ENCODE measurements around the gene PPIH.
"Not testable (repeated sequence)": the region's sequence is repeated elsewhere in the genome, so short reads cannot be mapped to it uniquely, and the experiment has no call there.

PPIH gene

GRCh38 chr1:42692911-42693310 lies 34.7 kb downstream of the PPIH start:
- ATAC-seq (no peak), DNase-seq (no peak)
- Mint-ChIP-seq H3K27ac (peak overlapping the region; percentile 82), H3K9me3 (no peaks in the 10 kb centered on the region), H3K4me3 (no peak overlapping the region), H3K36me3 (ENCODE audit: low read depth) (peaks cover 89% of the 10 kb centered on the region), H3K27me3 (no peaks in the 10 kb centered on the region), H3K4me1 (peaks cover 73% of the 10 kb centered on the region)

- no peaks in the 10 kb centered on the region for H3K27me3 Mint-ChIP-seq
- H3K27ac Mint-ChIP-seq = peak overlapping the region; percentile 61
- ATAC-seq (no peak), DNase-seq (no peak)
- no peaks in the 10 kb centered on the region for H3K9me3 Mint-ChIP-seq
- no peak overlapping the region for H3K4me3 Mint-ChIP-seq
- peaks cover 29% of the 10 kb centered on the region for H3K4me1 Mint-ChIP-seq
- H3K36me3 Mint-ChIP-seq (ENCODE audit: low read depth) = peaks cover 98% of the 10 kb centered on the region
Measured at GRCh38 chr1:42698081-42698813, 40.0 kb downstream of the PPIH start.

DNA sequence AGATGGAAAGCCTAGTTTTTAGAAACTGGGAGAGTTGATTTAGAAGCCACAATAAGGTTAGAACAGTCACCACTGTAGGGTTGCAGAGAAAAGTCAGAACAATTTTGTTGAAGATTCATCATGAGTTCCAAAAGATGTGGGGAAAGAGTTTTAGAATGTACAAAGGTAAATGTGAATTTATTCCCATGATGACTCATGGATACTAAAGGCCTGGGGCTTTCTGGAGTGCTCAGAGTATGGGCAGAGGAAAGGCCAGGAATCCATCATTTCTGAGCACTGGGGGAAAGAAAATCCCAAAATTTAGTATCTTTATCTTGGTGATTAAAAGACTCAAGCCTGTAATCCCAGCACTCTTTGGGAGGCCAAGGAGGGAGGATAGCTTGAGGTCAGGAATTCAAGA lies 41.8 kb downstream of the PPIH start:
- Mint-ChIP-seq H3K9me3 (peaks cover 1% of the 10 kb centered on the region), H3K27me3 (no peaks in the 10 kb centered on the region), H3K27ac (peak overlapping the region; percentile 71), H3K4me3 (no peak overlapping the region), H3K4me1 (peaks cover 18% of the 10 kb centered on the region), H3K36me3 (ENCODE audit: low read depth) (peaks cover 97% of the 10 kb centered on the region)
- no peak for DNase-seq
- no peak for ATAC-seq

DNA sequence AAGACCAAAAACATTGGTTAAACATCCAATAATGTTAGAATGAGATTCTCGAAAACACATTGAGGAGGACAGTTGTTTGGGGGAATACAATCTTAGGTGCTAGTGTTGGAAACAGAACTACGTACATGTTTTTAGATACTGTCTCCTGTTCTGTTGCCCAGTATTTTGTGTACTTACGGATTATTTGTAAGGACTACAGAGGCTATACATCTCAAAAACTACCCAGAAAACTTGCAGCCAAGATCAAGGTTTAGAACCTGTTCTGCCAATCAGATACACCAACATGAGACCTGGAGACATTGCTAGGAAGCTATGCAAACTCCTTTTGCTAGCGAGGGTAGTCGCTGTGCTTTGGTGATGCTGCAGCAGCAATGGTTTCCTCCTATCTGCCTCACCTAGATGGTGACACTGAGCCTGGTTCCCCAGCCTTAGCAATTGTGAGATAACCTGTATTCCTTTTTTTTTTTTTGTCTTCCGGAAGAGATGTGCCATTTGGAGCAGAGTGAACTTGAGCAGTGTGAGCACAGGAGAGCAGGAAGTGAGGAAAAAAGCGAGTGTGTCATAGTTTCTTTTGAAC lies 45.8 kb downstream of the PPIH start:
- ATAC-seq (no peak), DNase-seq (no peak)
- Mint-ChIP-seq H3K4me3 (no peak overlapping the region), H3K27me3 (no peaks in the 10 kb centered on the region), H3K27ac (no peak overlapping the region), H3K9me3 (peaks cover 4% of the 10 kb centered on the region), H3K36me3 (ENCODE audit: low read depth) (peaks cover 85% of the 10 kb centered on the region), H3K4me1 (peaks cover 8% of the 10 kb centered on the region)

DNA sequence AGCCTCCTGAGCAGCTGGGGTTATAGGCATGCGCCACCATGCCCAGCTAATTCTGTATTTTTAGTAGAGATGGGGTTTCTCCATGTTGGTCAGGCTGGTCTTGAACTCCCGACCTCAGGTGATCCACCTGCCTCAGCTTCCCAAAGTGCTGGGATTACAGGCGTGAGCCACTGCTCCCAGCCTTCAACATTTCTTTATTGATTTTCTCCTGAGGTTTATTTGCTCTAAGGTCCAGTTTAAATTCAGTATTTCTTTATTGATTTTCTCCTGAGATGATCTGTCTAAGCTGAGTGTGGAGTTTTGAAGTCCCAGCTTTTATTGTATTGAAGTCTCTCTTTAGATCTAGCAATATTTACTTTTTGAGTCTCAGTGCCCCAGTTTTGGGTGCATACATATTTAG lies 54.6 kb downstream of the PPIH start:
- Mint-ChIP-seq H3K36me3 (ENCODE audit: low read depth) (peaks cover 69% of the 10 kb centered on the region), H3K4me1 (peaks cover 10% of the 10 kb centered on the region), H3K9me3 (peaks cover 24% of the 10 kb centered on the region)
- H3K27ac Mint-ChIP-seq, DNase-seq, H3K27me3 Mint-ChIP-seq, H3K4me3 Mint-ChIP-seq, ATAC-seq: not testable (repeated sequence)

GRCh38 chr1:42713293-42713692 lies 55.1 kb downstream of the PPIH start:
- H3K27ac Mint-ChIP-seq = no peak overlapping the region

GRCh38 chr1:42714441-42714840 lies 56.2 kb downstream of the PPIH start:
- not testable (repeated sequence) for H3K27ac Mint-ChIP-seq, DNase-seq, H3K4me3 Mint-ChIP-seq, H3K4me1 Mint-ChIP-seq, ATAC-seq, H3K27me3 Mint-ChIP-seq
- Mint-ChIP-seq H3K36me3 (ENCODE audit: low read depth) (peaks cover 60% of the 10 kb centered on the region), H3K9me3 (peaks cover 24% of the 10 kb centered on the region)

More at GRCh38 chr1:42713293-42713692, 55.1 kb downstream of the PPIH start:
- Mint-ChIP-seq H3K4me1 (peaks cover 8% of the 10 kb centered on the region), H3K27me3 (no peaks in the 10 kb centered on the region), H3K4me3 (no peak overlapping the region), H3K36me3 (ENCODE audit: low read depth) (peaks cover 64% of the 10 kb centered on the region), H3K9me3 (peaks cover 24% of the 10 kb centered on the region)
- no peak for DNase-seq
- ATAC-seq = no peak

- DNase-seq = no peak
- no peak overlapping the region for H3K27ac Mint-ChIP-seq
- H3K36me3 Mint-ChIP-seq (ENCODE audit: low read depth) = peaks cover 9% of the 10 kb centered on the region
- H3K9me3 Mint-ChIP-seq = no peaks in the 10 kb centered on the region
- peaks cover 6% of the 10 kb centered on the region for H3K4me1 Mint-ChIP-seq
- ATAC-seq = no peak
- no peaks in the 10 kb centered on the region for H3K27me3 Mint-ChIP-seq
- H3K4me3 Mint-ChIP-seq = no peak overlapping the region
Measured at GRCh38 chr1:42720868-42721267, 62.6 kb downstream of the PPIH start.

- DNase-seq = no peak
- H3K9me3 Mint-ChIP-seq = no peaks in the 10 kb centered on the region
- H3K27ac Mint-ChIP-seq = no peak overlapping the region
- no peaks in the 10 kb centered on the region for H3K27me3 Mint-ChIP-seq
- peaks cover 6% of the 10 kb centered on the region for H3K36me3 Mint-ChIP-seq (ENCODE audit: low read depth)
- H3K4me3 Mint-ChIP-seq = no peak overlapping the region
- peaks cover 6% of the 10 kb centered on the region for H3K4me1 Mint-ChIP-seq
- ATAC-seq = no peak
Measured at GRCh38 chr1:42721926-42722325, 63.7 kb downstream of the PPIH start.

- not testable (repeated sequence) for H3K27me3 Mint-ChIP-seq; DNase-seq; ATAC-seq; H3K9me3 Mint-ChIP-seq; H3K4me3 Mint-ChIP-seq; H3K4me1 Mint-ChIP-seq; H3K27ac Mint-ChIP-seq; H3K36me3 Mint-ChIP-seq (ENCODE audit: low read depth)
Measured at GRCh38 chr1:42722403-42722802, 64.2 kb downstream of the PPIH start.

GRCh38 chr1:42723511-42723910 lies 65.3 kb downstream of the PPIH start:
- Mint-ChIP-seq H3K4me1 (peaks cover 6% of the 10 kb centered on the region), H3K4me3 (no peak overlapping the region), H3K9me3 (no peaks in the 10 kb centered on the region), H3K36me3 (ENCODE audit: low read depth) (no peaks in the 10 kb centered on the region), H3K27ac (no peak overlapping the region), H3K27me3 (no peaks in the 10 kb centered on the region)
- DNase-seq = no peak
- no peak for ATAC-seq

- H3K27me3 Mint-ChIP-seq; H3K9me3 Mint-ChIP-seq; H3K27ac Mint-ChIP-seq; H3K4me1 Mint-ChIP-seq; H3K36me3 Mint-ChIP-seq (ENCODE audit: low read depth); H3K4me3 Mint-ChIP-seq; DNase-seq; ATAC-seq: not testable (repeated sequence)
Measured at GRCh38 chr1:42725820-42726219, 67.6 kb downstream of the PPIH start.

Measured in activated naive CD8-positive, alpha-beta T cell treated with anti-CD3 and anti-CD28 coated beads, Interleukin-2, amount 50 U/mL, for 24 hours (primary cell).